GM11168 (cell line): ENCODE measurements around the gene KRTAP24-1.

Experiments
- in situ Hi-C: fragments of 300-500 bp; cut with MboI; formaldehyde crosslinking; loops from one replicate; pipeline ENCODE4 v1.12.0; 2022; ENCODE audit warnings: low sequenced_read_pairs; ENCODE audit not compliant: unreplicated experiment

The KRTAP24-1 gene

GRCh38 chr21:30238168-30238567 lies 44.6 kb downstream of the KRTAP24-1 start:
- in situ Hi-C loops: no loop called here

GRCh38 chr21:30234643-30235042 lies 48.1 kb downstream of the KRTAP24-1 start:
- in situ Hi-C loops: no loop called here

GRCh38 chr21:30234050-30234449 lies 48.7 kb downstream of the KRTAP24-1 start:
- in situ Hi-C loops: no loop called here

GRCh38 chr21:30233228-30234020 lies 49.3 kb downstream of the KRTAP24-1 start:
- in situ Hi-C loops: no loop called here

- in situ Hi-C loops: no loop called here
These were observed 50.7 kb downstream of the KRTAP24-1 start for GRCh38 chr21:30232011-30232410.
